Endothelial cell of umbilical vein (primary cell): Measurements from ENCODE around the gene ZFYVE28. TPM values are rescaled to one million over a fixed set of nuclear protein-coding genes. Genes with fewer than 3 reads are reported as not detected.

Experiments used
- BruUV-seq: library from RNA; stranded (reverse); fragments of 400-500 nt; replicated peaks from 2 replicates; lab custom pipeline; 2021; lab: Mats Ljungman, UMichigan
- CTCF ChIA-PET: fragments of 300-600, 350-600 bp; sonication (Branson Sonifier 250); formaldehyde crosslinking; loops from one replicate; lab custom pipeline; 2021; ENCODE audit warnings: antibody characterized with exemption, inconsistent platforms; lab: Charles Lee
- POLR2A ChIA-PET: fragments of 300-600, 350-600 bp; sonication (Branson Sonifier 250); formaldehyde crosslinking; loops from one replicate; lab custom pipeline; 2021; ENCODE audit warnings: antibody characterized with exemption, inconsistent platforms; lab: Charles Lee
- DNase-seq: peaks from one replicate; pipeline ENCODE4 v3.0.0-alpha.2; 2011; ENCODE audit warnings: low read depth, low spot score
- FAIRE-seq: peaks from 2 replicates; lab custom pipeline; 2011; peaks lifted over from hg19 to GRCh38; lab: Jason Lieb, UNC
- H2AFZ ChIP-seq: 2 replicates; pipeline ENCODE4 v1.6.0; 2012; ENCODE audit warnings: low read depth, low read length, control low read depth, inconsistent platforms
- H3K27ac ChIP-seq: 2 replicates; pipeline ENCODE4 v1.5.1; 2011; ENCODE audit warnings: low read depth, mild to moderate bottlenecking, control low read depth, low read length, moderate library complexity; ENCODE audit not compliant: insufficient read depth
- H3K27me3 ChIP-seq, 2 experiments: 2 replicates each; pipeline versions ENCODE4 v1.6.0 to v1.6.1; 2011; ENCODE audit warnings: low read length in 2 of 2, mixed read lengths in 1 of 2; ENCODE audit not compliant: control insufficient read depth in 2 of 2, insufficient read depth in 2 of 2
- H3K36me3 ChIP-seq, 2 experiments: 2 replicates in 1 of 2; 3 replicates in 1 of 2; pipeline ENCODE4 v1.5.1; 2011; ENCODE audit warnings: low read length in 2 of 2, mild to moderate bottlenecking in 1 of 2, moderate library complexity in 1 of 2; ENCODE audit not compliant: control insufficient read depth in 2 of 2, insufficient read depth in 2 of 2; ENCODE audit errors: extremely low read depth in 1 of 2
- H3K4me1 ChIP-seq: 3 replicates; pipeline ENCODE4 v1.5.1; 2011; ENCODE audit warnings: mild to moderate bottlenecking, low read length; ENCODE audit not compliant: control insufficient read depth, insufficient read depth; ENCODE audit errors: extremely low read depth
- H3K4me2 ChIP-seq: 2 replicates; pipeline ENCODE4 v1.6.1; 2011; ENCODE audit warnings: low read length, control low read depth, mixed read lengths; ENCODE audit not compliant: insufficient read depth
- H3K4me3 ChIP-seq, 3 experiments: fragments of 200-600 bp in 1 of 3; sonication (generic), shearing (Covaris generic) in 1 of 3; replicated peaks in 1 of 3; 2 replicates each; pipeline ENCODE4 v1.5.1; 2011 to 2016; ENCODE audit warnings: control low read depth in 3 of 3, low read length in 3 of 3, mild to moderate bottlenecking in 2 of 3, inconsistent platforms in 1 of 3, low read depth in 1 of 3, moderate library complexity in 1 of 3; ENCODE audit not compliant: insufficient read depth in 1 of 3
- H3K79me2 ChIP-seq: 2 replicates; pipeline ENCODE4 v1.6.0; 2012; ENCODE audit warnings: low read length, inconsistent platforms; ENCODE audit not compliant: control insufficient read depth, insufficient read depth
- H3K9ac ChIP-seq: replicated peaks from 2 replicates; pipeline ENCODE3; 2011; ENCODE audit warnings: low read length, control low read depth; ENCODE audit not compliant: insufficient read depth; ENCODE audit errors: extremely low read depth
- H3K9me1 ChIP-seq: replicated peaks from 3 replicates; pipeline ENCODE4 v1.6.0; 2011; ENCODE audit warnings: mild to moderate bottlenecking, low read length; ENCODE audit not compliant: control insufficient read depth, insufficient read depth; ENCODE audit errors: extremely low read depth
- H3K9me3 ChIP-seq: replicated peaks from 2 replicates; pipeline ENCODE4 v1.5.1; 2012; ENCODE audit warnings: low read length, inconsistent platforms; ENCODE audit not compliant: control insufficient read depth, insufficient read depth
- H4K20me1 ChIP-seq: replicated peaks from 2 replicates; pipeline ENCODE3; 2011; ENCODE audit warnings: mild to moderate bottlenecking, low read length; ENCODE audit not compliant: control insufficient read depth, insufficient read depth; ENCODE audit errors: extremely low read depth
- CTCF ChIP-seq, 2 donors: IDR thresholded peaks; 1 replicate in 1 of 2; 2 replicates in 1 of 2; pipeline ENCODE4 v1.5.1; 2011; ENCODE audit warnings: low read length in 2 of 2, mild to moderate bottlenecking in 2 of 2, moderate library complexity in 2 of 2, control low read depth in 1 of 2, inconsistent platforms in 1 of 2, low read depth in 1 of 2; ENCODE audit not compliant: insufficient read depth in 1 of 2; ENCODE audit errors: extremely low read depth in 1 of 2
- EZH2 ChIP-seq: IDR thresholded peaks from 2 replicates; pipeline ENCODE4 v1.6.1; 2012; ENCODE audit warnings: borderline replicate concordance, low read depth, mild to moderate bottlenecking, moderate library complexity, low read length, inconsistent platforms; ENCODE audit not compliant: severe bottlenecking
- FOS ChIP-seq: IDR thresholded peaks from 2 replicates; pipeline ENCODE4 v1.6.1; 2011; ENCODE audit warnings: mild to moderate bottlenecking, low read length, moderate library complexity, borderline replicate concordance; ENCODE audit not compliant: insufficient read depth
- GATA2 ChIP-seq: IDR thresholded peaks from 2 replicates; pipeline ENCODE4 v1.7.0; 2011; ENCODE audit warnings: low read depth, mild to moderate bottlenecking, moderate library complexity, mixed read lengths, low read length; ENCODE audit not compliant: insufficient read length, insufficient read depth
- MAX ChIP-seq: IDR thresholded peaks from 2 replicates; pipeline ENCODE4 v1.6.1; 2011; ENCODE audit not compliant: insufficient read depth, insufficient read length
- MYC ChIP-seq: IDR thresholded peaks from one replicate; pipeline ENCODE4 v1.6.1; 2011; ENCODE audit warnings: mild to moderate bottlenecking, low read depth, low read length
- POLR2A ChIP-seq: IDR thresholded peaks from 2 replicates; pipeline ENCODE4 v1.6.1; 2012; ENCODE audit warnings: low read depth, mild to moderate bottlenecking, control low read depth, low read length
- POLR2AphosphoS5 ChIP-seq: IDR thresholded peaks from 2 replicates; pipeline ENCODE4 v1.6.1; 2012; ENCODE audit warnings: low read depth, mild to moderate bottlenecking, control low read depth, low read length, moderate library complexity; ENCODE audit not compliant: insufficient read depth
- dilution Hi-C: fragments of 300-500 bp; cut with MboI; formaldehyde crosslinking; loops from one replicate; pipeline ENCODE4 v1.15.0; 2019; ENCODE audit warnings: low sequenced_read_pairs; ENCODE audit not compliant: extremely low pct_ligation_motif_present
- intact Hi-C: fragments of 100-400 bp; cut with micrococcal nuclease; formaldehyde crosslinking; loops from one replicate; pipeline ENCODE4 v1.10.0; 2022
- polyA plus RNA-seq, 4 experiments: library from polyadenylated mRNA; depleted of rRNA in 3 of 4; stranded (reverse) in 3 of 4; unstranded in 1 of 4; fragments of >200 nt; gene quantifications; 2 replicates each; pipeline versions ENCODE4 v1.2.1 to v1.2.3, GENCODE V29; 2011 to 2012; ENCODE audit warnings: missing spikeins in 1 of 4
- total RNA-seq: library from RNA; stranded (reverse); gene quantifications from 2 replicates; pipeline ENCODE4 v1.2.3, GENCODE V29; 2021

The ZFYVE28 gene
- total and polyA plus RNA-seq, 2 donors (not counting 3 experiments of a cell fraction or from before 2014, with no cell fraction given): 5.8 to 7.1 TPM

GRCh38 chr4:2290974-2291704 lies 127.3 kb downstream of the ZFYVE28 start:
- BruUV-seq: no TSS peak
- no peaks in the 10 kb centered on the region for H3K27me3 ChIP-seq
- H3K4me2 ChIP-seq: no peak overlapping the region
- no peaks in the 10 kb centered on the region for H4K20me1 ChIP-seq
- no peak overlapping the region for H3K4me3 ChIP-seq
- POLR2A ChIA-PET: no interaction called here
- intact Hi-C loops: no loop called here
- H3K4me1 ChIP-seq: no peaks in the 10 kb centered on the region
- no peak overlapping the region for H3K27ac ChIP-seq
- no peak for FAIRE-seq
- no peaks in the 10 kb centered on the region for H3K9me3 ChIP-seq
- H3K9me1 ChIP-seq: no peaks in the 10 kb centered on the region
- no peaks in the 10 kb centered on the region for H3K79me2 ChIP-seq
- dilution Hi-C loops: no loop called here
- no peak overlapping the region for H2AFZ ChIP-seq
- no peak for DNase-seq
- CTCF ChIA-PET: no interaction called here
- no peak for TF ChIP-seq EZH2
- no peak for TF ChIP-seq CTCF (IDR thresholded peaks at IDR 0.05; ENCODE audit: extremely low read depth in 1 of 2, insufficient read depth in 1 of 2, low read depth in 1 of 2, low read length in 2 of 2)
- TF ChIP-seq MYC: no peak
- TF ChIP-seq FOS: no peak
- TF ChIP-seq POLR2AphosphoS5: no peak
- TF ChIP-seq MAX: no peak
- TF ChIP-seq POLR2A: no peak
- no peak for TF ChIP-seq GATA2
- no peaks in the 10 kb centered on the region for H3K36me3 ChIP-seq
- H3K9ac ChIP-seq: no peak overlapping the region
